Measurements from ENCODE around the gene MCC.

Gene MCC

DNA sequence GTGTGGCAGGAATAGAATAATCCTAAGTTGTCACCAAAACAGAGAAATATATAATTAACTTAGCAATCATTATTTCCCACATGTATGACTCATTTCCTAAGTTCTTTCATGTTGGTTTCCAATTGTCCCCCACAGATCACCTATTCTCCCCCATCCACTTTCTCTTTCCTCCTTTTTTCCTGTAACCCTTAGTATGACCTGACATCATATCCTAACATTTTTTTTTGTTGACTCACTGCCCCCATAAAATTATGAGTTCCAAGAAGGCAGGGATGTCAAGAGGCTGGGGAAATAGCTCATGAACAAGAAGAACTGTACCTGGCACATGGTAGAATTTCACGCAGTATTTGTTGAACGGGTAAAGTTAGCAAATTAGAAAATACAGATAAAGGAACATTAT, 324.9 kb downstream of the MCC start:
- TF ChIP-seq, protein P1, sequence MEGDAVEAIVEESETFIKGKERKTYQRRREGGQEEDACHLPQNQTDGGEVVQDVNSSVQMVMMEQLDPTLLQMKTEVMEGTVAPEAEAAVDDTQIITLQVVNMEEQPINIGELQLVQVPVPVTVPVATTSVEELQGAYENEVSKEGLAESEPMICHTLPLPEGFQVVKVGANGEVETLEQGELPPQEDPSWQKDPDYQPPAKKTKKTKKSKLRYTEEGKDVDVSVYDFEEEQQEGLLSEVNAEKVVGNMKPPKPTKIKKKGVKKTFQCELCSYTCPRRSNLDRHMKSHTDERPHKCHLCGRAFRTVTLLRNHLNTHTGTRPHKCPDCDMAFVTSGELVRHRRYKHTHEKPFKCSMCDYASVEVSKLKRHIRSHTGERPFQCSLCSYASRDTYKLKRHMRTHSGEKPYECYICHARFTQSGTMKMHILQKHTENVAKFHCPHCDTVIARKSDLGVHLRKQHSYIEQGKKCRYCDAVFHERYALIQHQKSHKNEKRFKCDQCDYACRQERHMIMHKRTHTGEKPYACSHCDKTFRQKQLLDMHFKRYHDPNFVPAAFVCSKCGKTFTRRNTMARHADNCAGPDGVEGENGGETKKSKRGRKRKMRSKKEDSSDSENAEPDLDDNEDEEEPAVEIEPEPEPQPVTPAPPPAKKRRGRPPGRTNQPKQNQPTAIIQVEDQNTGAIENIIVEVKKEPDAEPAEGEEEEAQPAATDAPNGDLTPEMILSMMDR (IDR thresholded peaks at IDR 0.05; ENCODE audit: low read depth, low read length): no peak
- Histone ChIP-seq H3K9me3 (ENCODE audit: severe bottlenecking) (no peaks in the 10 kb centered on the region), H3K36me3 (peaks cover 92% of the 10 kb centered on the region), H3K27ac (peak overlapping the region; percentile 52), H3K27me3 (ENCODE audit: insufficient read depth, low read depth, severe bottlenecking) (no peaks in the 10 kb centered on the region), H3K4me3 (ENCODE audit: low read depth, low read length) (no peak overlapping the region)
- no peak for DNase-seq

DNA sequence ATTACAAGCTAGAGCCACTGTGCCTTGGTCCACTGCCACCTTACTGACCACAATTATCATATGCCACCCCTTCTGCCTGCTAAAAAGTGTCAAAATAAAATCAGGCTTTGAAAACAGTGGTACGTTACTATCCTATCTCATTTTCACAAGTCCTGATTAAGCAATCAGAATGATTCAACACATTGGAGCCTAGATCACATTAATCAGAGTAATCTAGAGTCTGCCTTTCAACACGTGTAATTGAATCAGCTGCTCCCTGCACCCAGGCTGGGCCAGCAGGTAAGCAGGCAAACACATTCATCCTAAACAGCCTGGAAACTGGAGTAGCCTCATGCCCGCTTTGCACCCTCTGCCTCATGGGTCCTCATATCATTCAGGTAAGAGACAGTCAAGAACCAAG, 325.5 kb downstream of the MCC start:
- H3K27me3 ChIP-seq (ENCODE audit: insufficient read depth, low read depth, severe bottlenecking): no peaks in the 10 kb centered on the region
- TF ChIP-seq, protein P1 (IDR thresholded peaks at IDR 0.05; ENCODE audit: low read depth, low read length): no peak
- H3K36me3 ChIP-seq: peaks cover 92% of the 10 kb centered on the region
- no peak overlapping the region for H3K4me3 ChIP-seq (ENCODE audit: low read depth, low read length)
- no peaks in the 10 kb centered on the region for H3K9me3 ChIP-seq (ENCODE audit: severe bottlenecking)
- DNase-seq: no peak
- H3K27ac ChIP-seq: peak overlapping the region; percentile 22; the same call in 1 of the 2 replicates

DNA sequence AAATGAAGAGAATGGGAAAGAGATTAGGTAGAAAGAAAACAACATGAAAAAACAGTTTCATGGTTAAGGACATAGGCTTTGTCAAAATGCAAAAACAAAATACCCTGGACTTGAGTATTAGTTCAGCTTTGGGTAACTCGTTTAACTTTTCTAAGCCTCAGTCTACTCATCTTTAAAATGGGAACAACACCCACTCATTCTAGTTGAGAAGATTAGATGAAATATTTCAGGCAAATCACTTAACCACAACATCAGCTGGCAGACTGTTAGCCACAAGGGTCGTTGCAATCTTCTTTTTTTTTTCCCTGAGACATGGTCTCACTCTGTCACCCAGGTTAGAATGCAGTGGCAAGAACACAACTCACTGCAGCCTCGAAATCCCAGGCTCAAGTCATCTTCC, 326.0 kb downstream of the MCC start:
- peaks cover 92% of the 10 kb centered on the region for H3K36me3 ChIP-seq
- no peaks in the 10 kb centered on the region for H3K9me3 ChIP-seq (ENCODE audit: severe bottlenecking)
- TF ChIP-seq, protein P1 (IDR thresholded peaks at IDR 0.05; ENCODE audit: low read depth, low read length): no peak
- no peak overlapping the region for H3K4me3 ChIP-seq (ENCODE audit: low read depth, low read length)
- peak overlapping the region; percentile 61 for H3K27ac ChIP-seq
- H3K27me3 ChIP-seq (ENCODE audit: insufficient read depth, low read depth, severe bottlenecking): no peaks in the 10 kb centered on the region
- no peak for DNase-seq

DNA sequence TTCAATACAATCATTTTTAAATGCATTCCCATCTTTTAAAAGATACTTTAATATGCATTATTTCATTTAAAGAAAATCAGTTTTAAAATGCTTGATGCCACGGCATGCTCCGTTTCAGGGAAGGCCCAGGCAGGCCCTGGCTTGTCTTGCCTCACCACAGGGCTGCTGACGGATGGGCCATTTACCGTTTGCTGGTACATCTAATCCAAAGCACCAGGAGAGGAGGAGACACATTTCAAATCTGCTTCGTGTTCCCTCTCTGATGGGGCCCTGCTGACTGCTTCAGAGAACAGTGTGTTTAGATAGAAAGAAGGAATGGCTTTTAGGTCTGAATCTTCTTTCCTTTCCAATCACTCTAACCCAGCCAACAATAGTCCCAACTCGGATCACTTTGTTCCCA, 326.4 kb downstream of the MCC start:
- TF ChIP-seq, protein P1 (IDR thresholded peaks at IDR 0.05; ENCODE audit: low read depth, low read length): no peak
- DNase-seq: peak; percentile 69
- H3K27ac ChIP-seq: peak overlapping the region; percentile 61

DNA sequence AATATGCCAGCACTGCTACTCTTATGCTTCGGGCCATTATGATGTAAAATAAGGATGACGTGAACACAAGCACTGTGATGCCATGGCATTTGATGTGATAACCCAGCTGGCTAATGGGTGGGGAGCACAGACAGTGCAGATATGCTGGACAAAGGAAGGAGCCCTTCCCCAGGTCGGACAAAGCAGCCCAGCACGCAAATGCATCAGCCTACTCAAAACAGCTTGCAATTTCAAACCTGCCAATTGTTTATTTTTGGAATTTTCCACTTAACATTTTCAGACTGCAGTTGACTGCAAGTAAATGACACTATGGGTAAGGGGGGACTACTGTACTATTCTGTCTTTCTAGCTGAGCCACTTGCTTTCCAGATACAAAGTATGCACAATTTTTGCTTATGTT, 330.4 kb downstream of the MCC start:
- Histone ChIP-seq H3K27me3 (ENCODE audit: insufficient read depth, low read depth, severe bottlenecking) (no peaks in the 10 kb centered on the region), H3K36me3 (peaks cover 95% of the 10 kb centered on the region), H3K27ac (no peak overlapping the region), H3K4me3 (ENCODE audit: low read depth, low read length) (no peak overlapping the region), H3K9me3 (ENCODE audit: severe bottlenecking) (no peaks in the 10 kb centered on the region)
- no peak for DNase-seq
- TF ChIP-seq, protein P1 (IDR thresholded peaks at IDR 0.05; ENCODE audit: low read depth, low read length): no peak

More for the DNA sequence above, 326.4 kb downstream of the MCC start:
- no peaks in the 10 kb centered on the region for H3K27me3 ChIP-seq (ENCODE audit: insufficient read depth, low read depth, severe bottlenecking)
- no peaks in the 10 kb centered on the region for H3K9me3 ChIP-seq (ENCODE audit: severe bottlenecking)
- peaks cover 92% of the 10 kb centered on the region for H3K36me3 ChIP-seq
- H3K4me3 ChIP-seq (ENCODE audit: low read depth, low read length): no peak overlapping the region

DNA sequence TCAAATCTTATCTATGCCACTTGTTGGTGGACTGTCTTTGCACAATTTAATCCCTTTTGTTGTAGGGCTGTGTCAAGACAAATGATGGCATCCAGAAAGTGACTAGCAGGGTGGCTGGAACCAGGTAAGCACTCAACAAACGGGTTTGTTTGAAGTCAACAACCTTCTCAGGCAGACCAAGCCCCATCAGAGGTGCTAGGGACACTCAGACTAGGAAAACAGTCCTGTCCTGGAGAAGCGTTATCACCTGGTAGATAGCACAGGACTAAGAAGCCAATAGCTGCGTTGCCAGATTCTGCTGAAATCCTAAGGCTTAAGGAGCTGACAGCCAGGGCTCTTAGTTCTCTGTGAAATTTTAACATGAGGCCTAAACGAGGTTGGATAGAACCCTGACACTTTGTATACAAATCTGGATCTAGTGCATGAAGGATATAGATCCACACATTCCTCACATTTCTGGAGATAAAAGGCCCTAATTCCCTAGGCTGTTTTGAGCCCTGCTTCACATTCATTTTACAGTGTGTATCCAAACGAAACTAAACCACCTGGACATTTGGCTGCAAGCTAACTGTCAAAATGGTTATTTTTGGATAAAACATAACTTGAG, 331.9 kb downstream of the MCC start:
- peaks cover 99% of the 10 kb centered on the region for H3K36me3 ChIP-seq
- TF ChIP-seq, protein P1 (IDR thresholded peaks at IDR 0.05; ENCODE audit: low read depth, low read length): no peak
- H3K27me3 ChIP-seq (ENCODE audit: insufficient read depth, low read depth, severe bottlenecking): no peaks in the 10 kb centered on the region
- H3K4me3 ChIP-seq (ENCODE audit: low read depth, low read length): no peak overlapping the region
- DNase-seq: no peak
- H3K27ac ChIP-seq: peak overlapping the region; percentile 34; the same call in 1 of the 2 replicates
- H3K9me3 ChIP-seq (ENCODE audit: severe bottlenecking): no peaks in the 10 kb centered on the region
